ENCODE results near the gene TGFA. TPM values are rescaled to one million over a fixed set of nuclear protein-coding genes. Genes with fewer than 3 reads are reported as not detected.

Gene TGFA
- total RNA-seq, 4 donors from 2014 or later = 15.8 to 75.8 (median 52.0) TPM

DNA sequence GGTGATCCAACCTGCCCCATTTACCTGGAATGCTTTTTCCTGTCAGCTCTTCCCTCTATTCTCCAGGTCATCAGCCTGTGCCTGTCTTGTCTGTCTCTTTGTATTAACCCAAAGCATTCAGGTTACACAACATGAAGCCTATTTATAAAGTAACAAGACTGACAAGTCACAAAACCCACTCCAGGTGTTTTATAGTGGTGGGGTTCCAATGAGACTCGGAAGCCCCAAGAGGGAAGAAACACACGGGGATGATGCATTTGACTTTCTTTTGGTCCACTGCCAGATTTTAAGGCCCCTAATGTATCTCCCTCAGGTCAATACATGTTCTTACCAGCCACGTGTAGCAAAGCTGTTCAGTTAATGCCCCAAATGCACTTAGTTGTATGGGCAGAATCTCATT lies 27.5 kb downstream of the TGFA start:
- WGBS, 2 donors = 25 to 31% methylated on average over 3 of the region's 3 CpGs
- no peaks in the 10 kb centered on the region for H3K27me3 ChIP-seq
- no peak overlapping the region for H3K4me3 ChIP-seq
- intact Hi-C loops (cut with DNase I) = no loop called here
- peak overlapping the region; percentile 83 to 91 (median 85) for H3K27ac ChIP-seq
- H3K4me1 ChIP-seq = peaks cover 25 to 50% (median 27%) of the 10 kb centered on the region in 3 donors
- TF ChIP-seq POLR2A (IDR thresholded peaks at IDR 0.05) = no peak
- TF ChIP-seq, protein P1, sequence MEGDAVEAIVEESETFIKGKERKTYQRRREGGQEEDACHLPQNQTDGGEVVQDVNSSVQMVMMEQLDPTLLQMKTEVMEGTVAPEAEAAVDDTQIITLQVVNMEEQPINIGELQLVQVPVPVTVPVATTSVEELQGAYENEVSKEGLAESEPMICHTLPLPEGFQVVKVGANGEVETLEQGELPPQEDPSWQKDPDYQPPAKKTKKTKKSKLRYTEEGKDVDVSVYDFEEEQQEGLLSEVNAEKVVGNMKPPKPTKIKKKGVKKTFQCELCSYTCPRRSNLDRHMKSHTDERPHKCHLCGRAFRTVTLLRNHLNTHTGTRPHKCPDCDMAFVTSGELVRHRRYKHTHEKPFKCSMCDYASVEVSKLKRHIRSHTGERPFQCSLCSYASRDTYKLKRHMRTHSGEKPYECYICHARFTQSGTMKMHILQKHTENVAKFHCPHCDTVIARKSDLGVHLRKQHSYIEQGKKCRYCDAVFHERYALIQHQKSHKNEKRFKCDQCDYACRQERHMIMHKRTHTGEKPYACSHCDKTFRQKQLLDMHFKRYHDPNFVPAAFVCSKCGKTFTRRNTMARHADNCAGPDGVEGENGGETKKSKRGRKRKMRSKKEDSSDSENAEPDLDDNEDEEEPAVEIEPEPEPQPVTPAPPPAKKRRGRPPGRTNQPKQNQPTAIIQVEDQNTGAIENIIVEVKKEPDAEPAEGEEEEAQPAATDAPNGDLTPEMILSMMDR (IDR thresholded peaks at IDR 0.05) = no peak
- no peak for DNase-seq
- no peaks in the 10 kb centered on the region for H3K36me3 ChIP-seq
- H3K9me3 ChIP-seq = no peaks in the 10 kb centered on the region

DNA sequence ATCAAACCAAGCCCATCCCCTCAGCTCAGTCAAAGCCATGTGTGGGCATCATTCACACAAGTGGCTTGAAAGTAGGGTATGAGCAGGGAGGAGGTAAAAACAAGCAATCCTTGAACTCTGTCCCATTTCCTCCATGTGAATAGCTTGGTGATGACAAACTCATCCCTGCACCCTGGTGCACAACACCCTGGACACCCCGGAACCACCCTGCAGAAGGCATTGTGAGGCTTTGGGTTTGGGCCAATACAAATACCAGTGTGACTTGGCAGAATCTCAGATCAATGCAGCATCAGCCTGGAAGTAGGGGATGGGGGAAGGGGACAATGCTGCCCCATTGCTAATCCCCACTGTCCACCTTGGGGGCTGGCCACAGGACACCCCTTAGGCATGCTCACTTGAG lies 28.6 kb downstream of the TGFA start:
- H3K27me3 ChIP-seq = no peaks in the 10 kb centered on the region
- DNase-seq = no peak
- TF ChIP-seq, protein P1 (IDR thresholded peaks at IDR 0.05) = no peak
- TF ChIP-seq POLR2A (IDR thresholded peaks at IDR 0.05) = no peak
- no peaks in the 10 kb centered on the region for H3K36me3 ChIP-seq
- no peak overlapping the region for H3K4me3 ChIP-seq
- WGBS, 2 donors = 80% methylated on average over 1 of the region's 1 CpG; no CpG with 5 or more reads in 1 of the 2 donors
- no peaks in the 10 kb centered on the region for H3K9me3 ChIP-seq
- H3K27ac ChIP-seq = peak overlapping the region; percentile 83 to 91 (median 85)
- intact Hi-C loops (cut with DNase I) = no loop called here
- peaks cover 25 to 56% (median 27%) of the 10 kb centered on the region in 3 donors for H3K4me1 ChIP-seq

DNA sequence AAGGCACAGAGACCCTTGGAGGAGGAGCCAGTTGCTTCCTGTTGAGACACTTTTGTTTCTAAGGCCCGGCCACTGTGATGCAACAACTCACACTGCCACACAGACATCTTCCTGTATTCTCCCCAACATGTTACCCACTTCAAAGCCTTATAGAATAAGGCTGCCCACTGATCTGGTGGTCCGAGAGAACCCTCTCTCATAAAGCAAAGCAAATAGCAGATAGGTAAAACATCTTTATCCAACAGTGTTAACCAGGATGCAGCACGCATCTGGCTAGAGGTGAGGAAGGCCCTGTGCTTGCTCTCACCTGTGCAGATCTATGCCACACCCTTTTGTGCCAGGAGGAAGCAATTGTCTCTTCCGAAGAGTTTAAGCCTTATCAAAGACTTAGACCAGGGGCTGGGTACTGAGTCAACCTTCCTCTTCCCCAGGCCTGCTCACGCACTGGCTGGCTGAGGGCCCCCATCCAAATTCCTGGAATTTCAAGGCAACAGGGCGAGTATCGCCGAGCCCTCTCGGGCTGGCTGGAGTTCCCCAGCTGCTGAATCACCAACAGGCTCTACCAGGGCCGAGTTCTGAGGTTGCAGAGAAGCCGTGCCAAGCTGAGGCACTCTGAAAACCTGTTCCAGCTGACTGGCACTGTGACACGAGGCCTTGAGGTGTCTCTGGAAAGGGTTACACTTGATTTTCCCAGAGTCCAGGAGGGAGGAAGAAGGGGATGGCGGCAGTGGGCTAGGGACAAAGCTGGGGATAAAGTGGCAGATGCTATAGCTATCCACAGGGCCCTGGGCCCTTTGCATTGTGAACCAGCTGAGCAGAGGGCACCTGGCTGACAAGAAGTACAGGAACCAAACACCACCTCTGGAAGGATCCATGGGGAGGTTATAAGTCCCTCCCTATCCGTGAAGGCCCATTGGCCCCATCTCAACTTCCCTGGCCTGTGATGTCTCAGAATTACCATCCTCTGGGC lies 29.3 kb downstream of the TGFA start:
- H3K27me3 ChIP-seq = no peaks in the 10 kb centered on the region

DNA sequence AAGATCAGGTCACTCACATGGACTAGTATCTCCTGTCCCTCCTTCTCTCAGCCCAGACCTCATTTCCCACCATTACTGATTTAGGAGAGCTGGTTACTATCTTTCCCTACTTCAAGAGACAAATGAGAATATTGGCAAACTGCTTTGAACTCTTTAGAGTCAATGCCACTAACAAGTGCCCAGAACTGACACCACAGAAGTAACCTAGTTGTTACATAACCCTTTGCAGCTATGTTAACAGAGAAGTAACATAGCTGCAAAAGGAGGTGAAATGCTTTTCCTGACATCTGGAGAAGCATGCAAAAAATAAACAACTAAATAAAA lies 30.0 kb downstream of the TGFA start:
- H3K9me3 ChIP-seq = no peaks in the 10 kb centered on the region
- no peaks in the 10 kb centered on the region for H3K27me3 ChIP-seq
- DNase-seq = no peak
- H3K4me1 ChIP-seq = peaks cover 25 to 56% (median 27%) of the 10 kb centered on the region in 3 donors
- TF ChIP-seq, protein P1 (IDR thresholded peaks at IDR 0.05) = no peak
- TF ChIP-seq POLR2A (IDR thresholded peaks at IDR 0.05) = no peak
- intact Hi-C loops (cut with DNase I) = no loop called here
- H3K36me3 ChIP-seq = no peaks in the 10 kb centered on the region
- no peak overlapping the region for H3K4me3 ChIP-seq
- H3K27ac ChIP-seq = peak overlapping the region; percentile 83 to 91 (median 85)

More for the DNA sequence above, 29.3 kb downstream of the TGFA start:
- WGBS, 2 donors = 37 to 38% methylated on average over 7 to 10 of the region's 14 CpGs
- no peak for DNase-seq
- Histone ChIP-seq H3K36me3 (no peaks in the 10 kb centered on the region), H3K4me3 (no peak overlapping the region), H3K9me3 (no peaks in the 10 kb centered on the region), H3K27ac (peak overlapping the region; percentile 83 to 91 (median 85)), H3K4me1 (peaks cover 25 to 56% (median 27%) of the 10 kb centered on the region in 3 donors)
- no peak for TF ChIP-seq POLR2A (IDR thresholded peaks at IDR 0.05)
- TF ChIP-seq, protein P1 (IDR thresholded peaks at IDR 0.05) = no peak
- intact Hi-C loops (cut with DNase I) = no loop called here

DNA sequence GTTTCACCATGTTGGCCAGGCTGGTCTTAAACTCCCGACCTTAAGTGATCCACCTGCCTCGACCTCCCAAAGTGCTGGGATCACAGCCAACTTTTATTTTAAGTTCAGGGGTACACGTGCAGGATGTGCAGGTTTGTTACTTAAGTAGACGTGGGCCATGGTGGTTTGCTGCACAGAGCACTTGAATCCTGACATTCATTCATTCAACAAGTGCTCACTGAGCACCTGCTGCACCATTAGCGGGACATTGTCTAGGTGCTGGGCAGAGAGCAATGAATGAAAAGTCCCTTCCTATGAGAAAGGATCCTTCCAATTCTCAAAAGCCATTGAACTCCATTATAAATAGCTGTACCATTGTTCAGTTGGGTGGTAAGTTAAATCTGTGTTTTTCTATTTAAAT lies 31.0 kb downstream of the TGFA start:
- no peaks in the 10 kb centered on the region for H3K36me3 ChIP-seq
- intact Hi-C loops (cut with DNase I) = no loop called here
- TF ChIP-seq, protein P1 (IDR thresholded peaks at IDR 0.05) = no peak
- no peak for TF ChIP-seq POLR2A (IDR thresholded peaks at IDR 0.05)
- no peak for DNase-seq
- H3K27me3 ChIP-seq = no peaks in the 10 kb centered on the region
- no peaks in the 10 kb centered on the region for H3K9me3 ChIP-seq
- WGBS, 2 donors = 77 to 89% methylated on average over 5 of the region's 5 CpGs
- H3K4me3 ChIP-seq = no peak overlapping the region
- peaks cover 25 to 64% (median 27%) of the 10 kb centered on the region in 3 donors for H3K4me1 ChIP-seq
- peak overlapping the region in 1 of 4 donors; percentile 91 for H3K27ac ChIP-seq
